NCI-H345 treated with DMSO at 0.1 percent for 48 hours (cell line): ENCODE results near the gene CLEC5A.
"Not testable (repeated sequence)": the region's sequence is repeated elsewhere in the genome, so short reads cannot be mapped to it uniquely, and the experiment has no call there.

Experiments
- DNase-seq: peaks from one replicate; lab custom pipeline; 2025; ENCODE audit not compliant: unreplicated experiment; lab: John Stamatoyannopoulos, UW

Gene CLEC5A

DNA sequence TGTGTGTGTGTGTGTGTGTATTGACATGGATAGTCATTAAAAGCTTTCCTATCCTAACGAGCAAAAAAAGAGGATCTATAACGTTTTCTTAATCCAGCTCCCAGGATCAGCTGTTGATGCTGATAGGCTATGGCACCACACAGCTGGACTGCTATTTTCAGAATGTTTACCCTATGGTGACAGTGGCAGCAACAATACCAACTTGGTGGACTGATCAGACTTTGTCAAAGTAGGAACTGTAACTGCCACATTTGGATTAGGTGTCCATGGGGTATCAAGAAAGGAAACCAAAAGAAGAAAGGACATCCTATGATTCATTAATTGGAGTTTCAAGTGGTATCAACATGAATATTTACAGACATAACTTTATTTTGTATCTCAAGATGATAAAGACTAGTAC, 2.7 kb upstream of the CLEC5A start:
- no peak for DNase-seq

DNA sequence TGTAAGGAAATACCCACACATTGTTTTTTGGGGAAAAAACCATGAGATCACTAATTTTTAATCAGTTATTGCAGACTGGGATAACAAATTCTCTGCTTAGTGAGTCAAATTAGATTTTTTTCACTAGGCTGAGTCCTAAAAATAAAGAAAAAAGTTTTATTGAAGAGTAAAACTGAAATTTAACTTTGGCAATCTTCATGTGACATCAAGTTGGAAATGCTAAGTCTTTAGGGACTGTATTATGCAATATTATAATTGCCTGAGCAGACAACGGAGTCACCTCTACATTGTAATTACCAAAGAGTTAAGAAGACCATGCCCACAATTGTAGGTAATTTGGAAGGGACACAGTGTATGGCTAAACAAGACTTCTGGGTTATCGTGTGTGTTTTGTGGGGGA, 2.2 kb upstream of the CLEC5A start:
- DNase-seq = no peak

DNA sequence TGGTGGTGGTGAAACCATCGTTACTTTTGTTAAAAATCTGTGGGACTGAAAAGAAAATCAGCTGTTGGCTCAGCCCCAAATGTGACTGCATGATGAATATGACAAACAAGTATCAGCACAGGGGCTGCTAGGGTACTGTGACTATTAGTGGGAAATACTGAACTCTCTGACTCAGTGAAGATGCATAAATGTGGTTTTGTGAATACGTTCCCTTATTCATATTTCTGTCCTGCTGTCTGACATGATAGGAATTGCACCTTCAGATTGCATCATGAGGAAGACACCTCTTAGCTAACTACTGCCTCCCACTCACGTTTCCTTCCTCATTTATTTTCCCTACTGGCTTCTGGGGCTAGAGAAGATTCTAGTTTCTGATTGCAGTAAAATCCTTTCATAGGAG, 1.4 kb downstream of the CLEC5A start:
- no peak for DNase-seq

DNA sequence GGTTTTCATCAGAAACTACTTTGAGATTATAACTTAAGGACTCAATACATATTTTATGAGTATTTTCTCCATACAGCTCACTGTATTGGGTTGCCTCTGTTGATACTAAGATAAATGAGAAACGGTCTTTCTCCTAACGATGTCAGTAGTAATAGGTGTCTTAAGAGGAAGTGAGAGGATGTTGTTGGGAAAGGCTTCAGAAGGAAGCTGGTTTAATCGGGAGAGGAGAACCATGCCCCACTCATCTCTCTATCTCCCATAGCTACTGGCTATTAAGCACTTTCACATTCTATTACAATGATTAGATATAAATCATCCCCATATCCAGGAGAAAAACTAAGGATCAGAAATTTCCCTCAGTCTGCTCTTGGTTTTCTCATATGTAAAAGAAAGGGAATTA, 2.0 kb downstream of the CLEC5A start:
- DNase-seq = no peak

- DNase-seq = no peak
Observed at GRCh38 chr7:141943846-141944245, 2.9 kb downstream of the CLEC5A start.

DNA sequence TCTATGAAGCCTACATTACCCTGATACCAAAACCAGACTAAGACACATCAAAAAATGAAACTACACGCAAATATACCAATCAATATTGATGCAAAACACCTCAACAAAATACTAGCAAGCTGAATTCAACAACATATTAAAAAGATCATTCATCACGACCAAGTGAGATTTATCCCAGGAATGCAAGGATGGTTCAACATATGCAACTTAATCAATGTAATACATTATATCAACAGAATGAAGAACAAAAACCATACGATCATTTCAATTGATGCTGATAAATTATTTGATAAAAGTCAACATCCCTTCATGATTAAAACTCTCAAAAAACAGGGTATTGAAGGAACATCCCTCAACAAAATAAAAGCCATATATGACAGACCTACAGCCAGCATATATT, 5.7 kb downstream of the CLEC5A start:
- DNase-seq = no peak

- no peak for DNase-seq
Observed at GRCh38 chr7:141930211-141930610, 16.6 kb downstream of the CLEC5A start.

DNA sequence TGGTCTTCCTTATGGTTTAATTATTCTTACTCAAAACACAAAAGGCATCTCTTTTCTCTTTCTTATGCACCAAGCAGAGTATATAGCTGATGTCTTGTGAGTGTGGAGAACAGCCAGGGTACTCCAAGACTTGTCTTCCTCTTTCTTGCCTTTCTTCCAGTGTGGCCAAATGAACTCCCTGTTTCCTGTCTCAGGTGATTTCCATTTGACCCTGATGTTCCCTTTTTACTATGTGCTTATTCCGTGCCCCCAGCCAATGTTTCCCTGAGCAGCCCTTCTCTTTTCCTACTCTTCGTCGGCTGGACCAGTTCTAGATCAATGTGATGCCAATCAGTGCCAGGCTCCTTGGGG, 18.0 kb downstream of the CLEC5A start:
- no peak for DNase-seq

DNA sequence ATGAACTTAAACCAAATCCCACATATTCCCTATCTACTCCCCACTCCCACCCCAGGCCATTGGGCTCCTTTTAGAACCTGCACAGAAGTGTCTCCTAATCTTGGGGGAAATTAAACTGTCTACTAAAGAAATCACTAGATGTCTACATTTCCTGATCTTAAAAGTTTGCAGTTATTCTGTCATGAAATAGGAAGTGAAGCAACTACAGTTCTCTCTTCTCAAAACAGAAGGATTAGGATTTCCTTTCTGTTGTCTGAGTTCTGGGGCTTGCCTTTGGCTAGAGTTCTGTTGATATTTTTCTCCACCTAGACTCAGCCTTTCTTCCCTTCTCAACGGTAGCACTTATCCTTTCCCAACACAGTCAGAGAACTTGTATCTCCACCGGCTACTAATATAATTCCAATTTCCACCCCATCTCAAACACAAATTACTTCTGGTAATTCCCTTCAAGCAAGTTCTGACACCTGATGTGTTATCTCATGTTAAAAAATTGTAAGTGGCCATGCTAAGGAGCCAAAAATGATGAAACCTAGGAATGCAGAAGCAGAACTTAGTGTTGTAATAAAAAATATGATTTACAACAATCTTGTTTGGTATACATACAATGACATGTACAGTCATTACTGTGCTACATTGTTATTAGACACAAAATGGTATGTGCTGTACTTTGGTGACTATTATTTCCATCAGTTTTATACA, 18.5 kb downstream of the CLEC5A start:
- no peak for DNase-seq

- DNase-seq = no peak
Observed at GRCh38 chr7:141920281-141920680, 26.5 kb downstream of the CLEC5A start.

DNA sequence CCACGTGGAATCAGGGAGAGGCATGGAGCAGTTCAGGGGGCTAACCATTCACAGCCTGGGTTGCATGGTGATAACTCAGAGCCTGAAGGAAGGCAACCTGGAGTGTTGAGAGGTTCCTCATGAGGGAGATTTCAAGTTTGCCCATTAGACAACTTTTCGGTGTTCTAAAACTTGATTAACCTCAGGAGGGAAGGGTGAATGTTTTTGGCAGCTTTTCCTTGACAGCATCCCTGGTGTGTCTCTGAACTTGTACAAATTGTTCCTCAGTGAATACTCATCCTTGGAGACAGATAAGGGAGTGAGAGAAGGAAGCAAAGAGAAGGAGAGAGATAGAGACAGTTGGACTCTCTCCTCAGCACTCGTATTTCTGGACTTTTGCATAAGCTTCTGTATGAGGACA, 30.7 kb downstream of the CLEC5A start, which contains the start of gene OR9A4:
Gene OR9A4 (plus strand): TSS at position 301 of the 400 bp plus-strand sequence. CDS start 2,477 bp downstream, outside the sequence.
- DNase-seq = no peak

DNA sequence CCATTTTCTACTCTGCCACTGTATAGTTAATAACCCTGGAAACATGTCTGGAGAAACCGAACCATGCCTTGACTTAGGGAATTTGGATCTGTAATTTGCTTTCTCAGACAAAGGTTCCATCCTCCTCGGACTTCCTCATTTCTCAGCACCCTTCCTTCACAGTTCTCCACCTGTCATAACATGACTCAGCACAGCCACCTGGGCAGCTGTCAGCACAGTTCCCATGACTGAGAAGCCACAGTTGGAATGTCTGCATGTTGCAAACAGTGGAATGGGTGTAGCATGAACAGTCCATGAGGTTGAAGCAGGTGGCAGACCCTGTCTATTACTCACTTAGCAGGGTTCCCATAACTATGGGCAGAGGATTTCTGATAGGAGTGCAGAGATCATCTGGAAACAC, 31.2 kb downstream of the CLEC5A start:
- no peak for DNase-seq

DNA sequence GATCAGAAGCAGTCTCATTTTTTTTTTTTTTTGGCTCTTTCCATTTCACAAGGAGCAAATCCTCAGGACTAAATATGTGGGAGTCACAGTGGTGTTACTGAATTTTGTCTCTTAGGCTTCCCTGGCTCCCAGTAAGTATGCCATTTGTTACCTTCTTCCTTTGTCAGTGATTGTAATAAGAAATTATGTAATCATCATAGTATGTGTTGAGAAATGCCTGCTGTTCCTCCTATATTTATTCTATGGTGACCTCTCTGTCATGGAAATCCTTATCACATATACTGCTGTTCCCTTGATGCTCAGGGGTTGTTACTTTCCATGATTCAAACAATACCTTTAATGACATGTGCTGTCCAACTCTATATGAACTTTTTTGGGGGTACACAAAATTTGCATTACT, 35.4 kb downstream of the CLEC5A start:
- DNase-seq = no peak

DNA sequence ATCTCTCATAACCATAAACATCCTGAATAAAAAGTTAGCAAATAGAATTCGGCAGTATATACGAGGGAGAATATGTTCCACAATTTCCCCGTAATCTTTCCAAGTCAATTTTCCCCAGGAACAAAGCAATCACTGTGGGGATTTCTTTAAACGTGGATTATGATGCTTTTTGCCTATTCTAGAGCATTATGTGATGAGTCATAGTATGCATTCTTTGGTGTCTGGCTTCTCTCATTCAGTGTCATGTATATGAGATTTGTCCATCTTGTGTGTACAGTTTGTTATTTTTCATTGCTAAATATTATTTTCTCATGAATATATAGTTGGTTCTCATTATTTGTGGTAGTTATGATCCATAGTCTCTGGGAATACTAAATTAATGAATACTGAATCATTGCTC, 40.5 kb downstream of the CLEC5A start:
- DNase-seq = no peak

- not testable (repeated sequence) for DNase-seq
Observed at GRCh38 chr7:141899366-141899765, 47.4 kb downstream of the CLEC5A start.

- no peak for DNase-seq
Observed at GRCh38 chr7:141891336-141891735, 55.4 kb downstream of the CLEC5A start.

DNA sequence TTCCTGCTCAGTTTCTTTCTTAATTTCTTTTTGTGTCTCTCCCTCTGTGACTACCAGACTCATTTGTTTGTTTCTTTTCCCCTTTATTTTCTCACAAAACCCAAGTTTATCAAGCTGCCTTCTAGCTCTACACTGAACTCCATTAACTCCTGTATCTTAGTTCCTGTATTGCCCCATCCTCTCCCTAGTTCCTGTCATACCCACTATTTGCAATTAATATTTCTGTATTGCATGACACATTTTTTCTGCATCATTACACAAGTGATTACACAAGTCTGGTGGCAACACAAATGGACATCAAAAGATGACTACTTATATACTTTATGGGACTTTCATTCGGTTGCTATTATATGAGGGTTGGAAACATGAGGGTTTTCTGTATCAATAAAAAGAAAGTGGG, 57.5 kb downstream of the CLEC5A start:
- no peak for DNase-seq

DNA sequence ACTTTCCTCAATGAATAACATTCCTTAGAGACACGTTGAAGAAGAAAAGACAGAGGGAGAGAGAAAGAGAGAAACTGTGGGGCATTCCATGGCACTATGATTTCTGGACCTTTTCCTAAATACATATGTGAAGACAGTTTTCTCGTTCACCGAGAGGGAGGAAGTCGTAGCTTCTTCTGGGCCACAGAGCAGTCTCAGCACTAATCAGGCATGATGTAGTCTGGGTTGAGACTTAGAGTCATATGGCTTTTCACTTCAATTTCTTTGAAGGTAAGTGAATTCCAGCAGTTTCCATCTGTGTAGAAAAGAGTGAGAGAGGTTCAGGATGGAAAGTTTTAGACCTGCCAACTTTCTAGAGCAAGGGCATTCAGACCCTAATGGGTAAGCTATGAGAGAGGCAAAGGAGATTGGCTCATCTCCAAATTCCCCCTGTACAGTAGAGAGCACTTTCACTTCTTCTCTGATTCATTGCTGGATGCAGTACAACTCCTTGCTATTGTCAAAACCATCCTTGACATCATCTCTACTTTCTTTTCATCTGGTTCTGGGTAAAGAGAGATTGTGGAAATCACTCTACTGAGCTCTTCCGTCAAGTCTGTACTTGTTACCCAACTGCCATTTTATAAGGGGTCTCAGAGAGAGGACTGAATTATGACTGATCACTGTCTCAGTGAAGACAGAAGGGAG, 62.1 kb downstream of the CLEC5A start:
- no peak for DNase-seq

DNA sequence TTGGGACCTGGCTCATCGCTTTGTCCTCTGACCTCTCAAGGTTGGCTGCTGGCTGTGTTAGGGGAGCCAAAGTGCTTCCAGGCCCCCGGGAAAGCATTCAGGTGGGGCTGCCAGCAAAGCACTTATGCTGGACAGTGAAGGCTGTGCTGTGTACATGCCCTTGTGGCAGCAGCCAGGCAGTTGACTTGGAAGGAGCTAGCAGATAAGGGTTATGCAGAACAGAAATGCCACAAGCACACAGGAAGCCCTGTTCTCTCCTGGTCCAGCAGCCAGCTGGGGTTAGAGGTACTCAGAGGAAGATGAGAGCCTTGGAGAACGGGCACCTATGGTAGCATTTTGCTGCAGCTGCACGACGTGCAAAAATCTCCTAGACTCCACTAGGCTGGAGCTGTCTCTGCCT, 65.8 kb downstream of the CLEC5A start:
- DNase-seq = no peak

GRCh38 chr7:141877365-141877764, 69.4 kb downstream of the CLEC5A start:
- DNase-seq = no peak
